T-helper 2 cell treated with Interferon-gamma antibody and Interleukin-4, amounts not matched to agents 5 μg/mL and 100 μg/mL, for 36 hours (primary cell): ENCODE results near the gene CUX1.

ENCODE experiments used
- DNase-seq: peaks from one replicate; pipeline ENCODE4 v3.0.0; 2021; ENCODE audit warnings: low spot score
- H3K27ac Mint-ChIP-seq: one replicate; pipeline ENCODE4 v1.8.0; 2021; ENCODE audit warnings: mild to moderate bottlenecking, mixed read lengths
- H3K27me3 Mint-ChIP-seq: one replicate; pipeline ENCODE4 v1.8.0; 2021; ENCODE audit warnings: low read depth, mixed read lengths
- H3K36me3 Mint-ChIP-seq: one replicate; pipeline ENCODE4 v1.8.0; 2021; ENCODE audit warnings: low read depth, mixed read lengths
- H3K4me1 Mint-ChIP-seq: one replicate; pipeline ENCODE4 v1.8.0; 2021; ENCODE audit warnings: low read depth, mixed read lengths
- H3K4me3 Mint-ChIP-seq: one replicate; pipeline ENCODE4 v1.8.0; 2022; ENCODE audit warnings: mild to moderate bottlenecking, moderate library complexity, mixed read lengths
- H3K9me3 Mint-ChIP-seq: one replicate; pipeline ENCODE4 v1.8.0; 2021; ENCODE audit warnings: mixed read lengths

The CUX1 gene

DNA sequence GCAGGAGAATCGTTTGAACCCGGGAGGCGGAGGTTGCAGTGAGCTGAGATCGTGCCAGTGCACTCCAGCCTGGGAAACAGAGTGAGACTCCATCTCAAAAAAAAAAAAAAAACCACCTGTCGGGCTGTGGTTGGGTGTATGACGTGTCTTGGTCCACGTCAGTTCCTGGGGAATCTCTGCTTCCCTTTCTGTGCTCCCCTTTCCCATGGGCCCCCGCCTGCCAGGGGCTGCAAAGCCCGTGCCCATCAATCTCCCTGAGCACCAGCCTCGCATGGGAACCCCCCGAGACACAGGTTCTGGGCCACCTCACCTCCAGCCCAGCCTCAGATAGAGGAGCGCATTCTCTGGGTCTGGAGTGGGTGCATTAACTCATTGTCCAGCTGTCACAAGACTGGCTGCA, 467.0 kb downstream of the CUX1 start:
- Mint-ChIP-seq H3K4me1 (peaks cover 5% of the 10 kb centered on the region), H3K27ac (no peak overlapping the region), H3K27me3 (peaks cover 21% of the 10 kb centered on the region), H3K4me3 (no peak overlapping the region), H3K36me3 (no peaks in the 10 kb centered on the region), H3K9me3 (no peaks in the 10 kb centered on the region)
- DNase-seq, result no peak

DNA sequence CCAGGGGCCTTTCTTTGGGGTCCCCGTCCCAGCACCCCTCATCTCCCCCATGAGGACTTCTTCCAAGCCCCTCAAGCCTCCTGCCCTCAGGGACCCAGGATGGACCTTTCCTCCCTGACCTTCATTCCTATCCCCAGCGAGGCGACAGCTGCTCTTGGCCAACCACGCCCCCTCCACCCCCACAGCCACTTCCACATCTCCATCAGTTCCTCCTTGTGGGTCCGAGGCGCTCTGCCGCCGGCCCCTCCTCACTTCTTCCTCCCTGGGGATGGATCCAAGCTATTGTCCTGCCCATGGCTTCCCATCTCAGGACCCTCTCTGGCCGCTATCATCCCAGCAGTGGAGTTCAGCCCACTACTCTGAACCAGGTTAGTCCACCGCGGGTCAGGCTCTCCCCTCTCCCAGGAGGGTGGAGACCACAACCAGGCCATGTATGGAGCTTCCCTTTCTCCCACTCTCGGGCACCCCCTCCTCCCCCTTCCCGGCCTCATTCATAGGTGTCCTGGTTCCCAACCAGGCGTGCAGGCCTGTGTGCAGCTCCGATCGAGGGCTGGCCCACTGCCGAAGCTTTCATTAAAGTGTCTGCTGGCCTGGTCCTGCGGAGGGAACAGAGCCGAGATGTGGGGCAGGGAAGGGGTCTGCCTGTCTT, 467.6 kb downstream of the CUX1 start:
- Mint-ChIP-seq H3K27ac (no peak overlapping the region), H3K4me3 (peak overlapping the region; percentile 64), H3K9me3 (no peaks in the 10 kb centered on the region), H3K4me1 (peaks cover 5% of the 10 kb centered on the region), H3K27me3 (peaks cover 24% of the 10 kb centered on the region), H3K36me3 (no peaks in the 10 kb centered on the region)
- no peak for DNase-seq

DNA sequence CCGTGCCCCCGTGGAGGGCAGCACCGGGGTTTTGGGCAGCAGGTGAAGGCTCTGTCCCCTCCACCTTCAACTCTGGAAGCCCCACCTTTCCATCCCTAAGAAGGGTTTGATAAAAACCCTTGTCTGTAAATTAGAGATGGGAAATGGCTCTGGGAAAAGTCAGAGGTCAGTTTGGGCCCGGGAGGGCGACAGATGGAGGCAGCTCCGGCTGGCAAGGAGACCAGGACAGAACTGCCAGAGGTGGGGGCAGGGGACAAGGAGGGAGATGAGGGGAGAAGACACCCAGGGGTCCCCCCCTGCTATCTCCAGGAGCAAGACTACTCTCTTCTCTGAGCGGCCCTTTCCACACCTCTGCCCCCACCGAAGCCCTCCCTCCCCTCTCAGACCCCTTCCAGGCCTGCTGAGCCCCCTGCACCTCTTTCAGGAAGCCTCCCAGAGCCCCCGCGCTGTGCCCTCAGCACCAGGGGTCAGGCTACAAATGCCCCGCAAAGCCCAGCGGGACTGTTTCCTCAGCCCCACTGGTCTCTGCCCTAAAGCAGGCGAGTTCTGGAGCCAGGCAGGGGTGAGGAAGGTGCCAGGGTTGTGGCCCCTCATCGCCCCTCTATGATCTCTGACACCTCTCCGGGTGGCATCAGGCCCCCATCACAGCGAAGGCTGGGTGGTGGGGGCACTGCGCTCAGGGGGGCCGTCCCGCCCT, 468.3 kb downstream of the CUX1 start:
- peaks cover 24% of the 10 kb centered on the region for H3K27me3 Mint-ChIP-seq
- DNase-seq, result no peak
- H3K4me3 Mint-ChIP-seq, result peak overlapping the region; percentile 64
- no peaks in the 10 kb centered on the region for H3K36me3 Mint-ChIP-seq
- H3K27ac Mint-ChIP-seq, result no peak overlapping the region
- H3K4me1 Mint-ChIP-seq, result peaks cover 5% of the 10 kb centered on the region
- H3K9me3 Mint-ChIP-seq, result no peaks in the 10 kb centered on the region

DNA sequence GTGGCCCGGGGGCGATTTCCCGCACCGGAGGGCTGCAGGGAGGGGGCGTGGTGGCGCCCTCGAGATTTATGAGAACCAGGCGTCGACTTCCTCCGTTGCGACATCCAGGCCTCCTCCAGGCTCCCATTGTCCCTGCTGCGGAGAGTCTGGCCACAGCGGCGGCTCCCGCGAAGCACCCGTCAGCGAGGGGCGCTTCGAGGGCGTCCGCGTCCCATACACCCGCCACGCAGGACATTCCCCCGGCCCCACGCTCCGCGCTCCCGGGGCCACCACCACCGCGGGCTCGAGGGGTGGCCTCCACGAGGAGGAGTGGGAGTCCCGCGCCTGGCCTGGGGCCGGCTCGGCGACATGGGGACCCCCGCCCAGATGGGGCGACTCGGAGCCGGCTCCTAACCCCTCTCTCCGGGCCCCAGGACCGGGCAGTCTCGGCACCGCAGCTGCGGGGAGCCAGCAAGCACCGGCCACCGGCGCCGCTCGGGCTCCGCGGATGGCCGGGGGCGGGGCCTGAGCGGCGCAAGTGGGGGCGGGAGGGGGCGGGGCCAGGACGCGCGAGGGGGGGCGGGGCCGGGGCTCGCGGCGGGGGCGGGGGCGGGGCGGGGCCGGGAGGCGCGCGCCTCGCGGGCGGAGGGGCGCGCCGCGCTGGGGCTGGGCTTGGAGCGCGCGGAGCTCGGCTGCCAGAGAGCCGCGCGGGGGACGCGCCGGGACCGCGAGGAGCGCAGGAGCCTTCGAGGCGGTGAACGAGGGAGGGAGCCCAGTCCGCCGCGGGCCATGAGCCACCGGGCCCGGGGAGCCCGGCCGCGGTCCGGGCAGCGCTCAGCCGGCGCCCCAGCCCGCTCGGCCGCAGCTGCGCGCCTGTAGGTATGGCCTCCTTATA, 469.0 kb downstream of the CUX1 start, which contains the start of gene SH2B2:
Gene SH2B2, plus strand, starts transcription at position 632 of the 874 bp plus-strand sequence. CDS start 13,683 bp downstream, outside the sequence.
- peak; percentile 31 for DNase-seq
- no peak within 1 kb of the TSS for H3K27ac Mint-ChIP-seq

DNA sequence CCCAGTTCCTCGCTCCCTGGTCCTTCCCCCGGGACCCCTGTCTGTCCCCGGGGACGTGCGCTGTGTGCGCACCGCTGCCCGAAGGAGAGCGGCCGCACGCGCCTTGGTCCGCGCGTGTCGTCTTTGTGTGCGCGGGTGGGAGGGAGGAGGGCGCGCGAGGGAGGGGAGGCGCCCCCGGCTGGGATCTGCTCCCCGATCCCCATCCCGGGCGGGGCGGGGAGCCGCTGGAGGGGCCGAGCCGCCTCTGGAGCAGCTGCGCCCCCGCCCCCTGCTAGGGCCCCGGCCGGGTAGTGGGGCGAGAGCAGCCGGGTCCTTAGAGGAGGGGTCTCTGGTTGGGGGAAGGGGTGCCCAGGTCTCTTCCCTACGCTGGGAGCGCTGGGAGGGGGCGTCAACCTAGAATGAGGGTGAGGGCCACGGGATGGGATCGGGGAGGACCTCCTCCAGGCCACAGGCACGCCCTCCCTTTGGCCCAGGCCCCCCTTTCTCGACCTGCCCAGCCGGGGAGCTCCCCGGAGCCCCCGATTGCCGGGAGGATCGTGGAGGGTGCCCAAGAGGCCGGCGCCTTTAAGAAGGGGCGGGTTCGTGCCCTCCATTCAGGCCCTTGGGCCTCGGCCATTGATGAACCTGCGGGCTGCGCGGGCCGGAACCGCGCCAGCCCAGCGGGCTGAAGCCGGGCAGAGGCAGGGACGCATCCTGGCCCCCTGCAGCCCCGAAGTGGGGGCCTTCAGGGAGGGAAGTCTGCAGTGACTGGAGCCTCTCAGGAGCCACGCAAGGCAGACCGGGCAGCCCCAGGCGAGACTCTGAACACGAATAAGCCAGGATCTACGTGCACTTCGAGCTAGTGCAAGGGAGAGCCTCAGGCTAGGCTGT, 469.9 kb downstream of the CUX1 start:
- DNase-seq, result no peak
- no peak overlapping the region for H3K27ac Mint-ChIP-seq
- H3K9me3 Mint-ChIP-seq, result no peaks in the 10 kb centered on the region
- H3K4me1 Mint-ChIP-seq, result peaks cover 11% of the 10 kb centered on the region
- H3K36me3 Mint-ChIP-seq, result no peaks in the 10 kb centered on the region
- H3K4me3 Mint-ChIP-seq, result peak overlapping the region; percentile 12
- H3K27me3 Mint-ChIP-seq, result peaks cover 24% of the 10 kb centered on the region

More for the DNA sequence above, 469.0 kb downstream of the CUX1 start, which contains the start of gene SH2B2:
- peaks cover 24% of the 10 kb centered on the region for H3K27me3 Mint-ChIP-seq
- no peaks in the 10 kb centered on the region for H3K9me3 Mint-ChIP-seq
- H3K4me3 Mint-ChIP-seq, result peak within 1 kb of the TSS; percentile 36
- H3K36me3 Mint-ChIP-seq, result no peaks in the 10 kb centered on the region
- peaks cover 6% of the 10 kb centered on the region for H3K4me1 Mint-ChIP-seq

DNA sequence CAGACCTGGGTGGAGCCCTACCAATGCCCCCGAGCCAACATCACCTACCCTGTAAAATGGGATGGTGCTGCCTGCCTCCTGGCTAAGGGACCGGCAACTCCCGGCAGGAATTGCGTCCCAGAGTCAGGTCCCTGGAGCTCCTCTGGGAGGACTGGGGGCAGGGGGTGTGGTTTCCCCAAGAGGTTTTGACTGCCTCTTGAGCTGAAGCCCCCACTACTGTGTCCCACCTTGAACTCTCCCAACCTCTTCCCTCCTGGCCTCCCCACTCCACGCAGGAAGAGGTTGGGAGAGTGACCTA, 470.5 kb downstream of the CUX1 start:
- Mint-ChIP-seq H3K4me1 (peaks cover 11% of the 10 kb centered on the region), H3K4me3 (peak overlapping the region; percentile 12), H3K27ac (no peak overlapping the region), H3K27me3 (peaks cover 24% of the 10 kb centered on the region), H3K36me3 (no peaks in the 10 kb centered on the region), H3K9me3 (no peaks in the 10 kb centered on the region)
- DNase-seq, result no peak

DNA sequence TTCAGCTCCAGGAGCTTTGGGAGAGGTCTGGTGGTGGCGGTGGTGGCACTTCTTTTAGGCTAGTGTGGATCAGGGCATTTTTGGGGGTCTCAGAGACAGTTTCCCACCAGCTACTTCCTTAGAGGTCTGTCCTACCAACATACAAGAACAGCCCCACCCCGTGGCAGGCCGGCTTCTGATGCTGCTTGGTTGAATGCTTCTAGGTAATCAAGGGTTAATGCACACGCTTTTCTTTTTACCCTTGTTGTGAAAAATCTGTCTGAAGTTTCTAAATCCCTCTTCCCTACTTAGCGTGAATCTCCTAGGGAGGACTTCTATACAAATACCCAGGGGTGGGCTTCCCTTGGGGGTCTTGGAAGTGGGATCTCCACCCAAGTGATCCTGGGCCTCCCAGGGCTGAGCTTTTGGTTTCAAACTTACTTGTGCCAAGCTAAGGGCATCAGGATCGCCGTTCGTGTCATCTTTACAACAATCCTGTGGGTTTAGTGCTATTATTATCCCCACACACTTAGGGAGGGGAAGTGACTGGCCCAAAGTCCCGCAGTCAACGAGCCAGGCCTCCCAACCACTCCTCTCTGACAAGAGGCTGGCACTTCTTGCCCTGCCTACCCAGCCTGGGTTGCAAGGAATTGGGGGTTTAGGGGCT, 471.0 kb downstream of the CUX1 start:
- no peak overlapping the region for H3K27ac Mint-ChIP-seq
- no peak for DNase-seq
- H3K4me1 Mint-ChIP-seq, result peaks cover 11% of the 10 kb centered on the region
- H3K36me3 Mint-ChIP-seq, result no peaks in the 10 kb centered on the region
- peaks cover 24% of the 10 kb centered on the region for H3K27me3 Mint-ChIP-seq
- H3K9me3 Mint-ChIP-seq, result no peaks in the 10 kb centered on the region
- H3K4me3 Mint-ChIP-seq, result peak overlapping the region; percentile 52

DNA sequence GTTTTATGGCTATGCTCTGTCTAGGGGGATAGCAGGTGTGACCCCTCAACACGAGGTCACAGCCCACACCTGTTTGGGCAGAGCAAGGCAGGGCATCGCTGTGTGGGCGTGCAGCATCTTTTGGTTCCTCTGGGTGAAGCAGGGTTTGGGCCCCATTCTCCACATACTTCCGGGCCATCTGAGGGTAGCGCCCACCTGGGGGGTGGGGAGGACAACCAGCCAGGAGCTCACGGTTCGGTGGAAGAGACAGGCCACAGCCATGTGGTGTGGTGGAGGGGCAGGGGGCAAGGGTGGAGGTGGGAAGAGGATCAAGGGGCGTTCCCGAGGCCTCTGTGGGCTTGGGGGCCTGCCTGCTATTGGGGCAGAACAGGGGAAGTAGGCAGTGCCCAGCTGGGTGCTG, 471.6 kb downstream of the CUX1 start:
- no peaks in the 10 kb centered on the region for H3K9me3 Mint-ChIP-seq
- DNase-seq, result no peak
- H3K36me3 Mint-ChIP-seq, result no peaks in the 10 kb centered on the region
- peaks cover 24% of the 10 kb centered on the region for H3K27me3 Mint-ChIP-seq
- H3K27ac Mint-ChIP-seq, result no peak overlapping the region
- peaks cover 11% of the 10 kb centered on the region for H3K4me1 Mint-ChIP-seq
- H3K4me3 Mint-ChIP-seq, result no peak overlapping the region

DNA sequence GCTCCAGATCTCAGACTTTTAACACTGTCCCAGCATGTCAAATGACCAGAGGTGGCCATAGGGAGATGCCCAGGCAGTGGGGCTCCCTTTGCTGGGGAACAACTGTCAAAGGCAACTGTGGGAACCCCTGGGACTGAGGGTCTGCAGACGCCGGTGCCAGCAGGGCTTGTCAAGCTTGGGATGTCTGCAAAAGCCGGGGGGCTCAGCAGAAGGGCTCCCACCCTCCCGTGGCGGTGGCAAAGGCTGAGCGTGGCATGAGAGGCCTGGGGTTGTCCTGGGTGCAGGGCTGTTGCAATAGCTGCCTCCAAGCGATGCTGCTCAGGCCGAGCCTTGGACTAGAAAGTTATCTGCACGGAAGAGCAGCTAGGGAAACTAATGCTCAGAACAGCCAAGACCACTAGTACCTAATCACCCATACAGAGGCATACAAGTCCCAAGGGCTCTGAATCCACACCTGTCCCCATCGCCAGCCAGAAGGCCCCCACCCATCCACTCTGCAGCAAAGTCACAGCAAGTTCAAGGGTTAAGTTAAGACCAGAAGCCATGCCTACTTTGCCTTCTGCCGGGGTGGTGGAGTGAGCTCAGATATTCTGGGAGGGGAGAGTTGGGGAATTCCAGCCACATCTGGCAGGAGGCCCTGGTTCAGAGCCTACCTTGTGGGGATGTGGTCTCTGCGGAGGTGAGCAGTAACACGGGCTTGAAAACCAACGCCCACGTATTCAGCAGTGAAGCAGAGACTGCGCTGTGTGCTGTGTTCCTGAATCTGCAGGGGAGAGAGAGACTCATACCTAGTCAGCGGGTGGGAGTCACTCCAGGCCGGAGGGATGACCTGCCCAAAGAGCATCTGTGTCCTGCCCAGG, 473.9 kb downstream of the CUX1 start:
- DNase-seq, result peak; percentile 16
- H3K4me3 Mint-ChIP-seq, result no peak overlapping the region
- peaks cover 6% of the 10 kb centered on the region for H3K4me1 Mint-ChIP-seq
- H3K27me3 Mint-ChIP-seq, result peaks cover 11% of the 10 kb centered on the region
- no peaks in the 10 kb centered on the region for H3K9me3 Mint-ChIP-seq
- no peaks in the 10 kb centered on the region for H3K36me3 Mint-ChIP-seq
- no peak overlapping the region for H3K27ac Mint-ChIP-seq

DNA sequence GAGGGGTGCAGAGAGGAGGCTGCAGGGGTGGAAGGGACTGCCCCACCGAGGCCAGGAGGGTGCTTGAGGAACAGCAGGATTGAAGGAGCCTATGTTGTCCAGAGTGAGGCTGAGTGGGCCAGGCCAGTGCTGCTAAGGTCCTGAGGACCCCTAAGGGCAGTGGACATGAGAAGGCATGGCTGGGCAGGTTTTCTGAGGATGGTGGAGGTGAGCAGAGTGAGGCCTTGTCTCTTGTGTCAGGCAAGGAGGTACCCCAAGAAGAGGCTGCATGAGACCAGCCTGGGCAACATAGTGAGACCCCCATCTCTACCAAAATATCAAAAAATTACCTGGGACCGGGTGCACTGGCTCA, 474.5 kb downstream of the CUX1 start:
- H3K9me3 Mint-ChIP-seq, result no peaks in the 10 kb centered on the region
- no peak for DNase-seq
- H3K4me3 Mint-ChIP-seq, result no peak overlapping the region
- no peak overlapping the region for H3K27ac Mint-ChIP-seq
- peaks cover 11% of the 10 kb centered on the region for H3K27me3 Mint-ChIP-seq
- H3K36me3 Mint-ChIP-seq, result no peaks in the 10 kb centered on the region
- H3K4me1 Mint-ChIP-seq, result peaks cover 6% of the 10 kb centered on the region

DNA sequence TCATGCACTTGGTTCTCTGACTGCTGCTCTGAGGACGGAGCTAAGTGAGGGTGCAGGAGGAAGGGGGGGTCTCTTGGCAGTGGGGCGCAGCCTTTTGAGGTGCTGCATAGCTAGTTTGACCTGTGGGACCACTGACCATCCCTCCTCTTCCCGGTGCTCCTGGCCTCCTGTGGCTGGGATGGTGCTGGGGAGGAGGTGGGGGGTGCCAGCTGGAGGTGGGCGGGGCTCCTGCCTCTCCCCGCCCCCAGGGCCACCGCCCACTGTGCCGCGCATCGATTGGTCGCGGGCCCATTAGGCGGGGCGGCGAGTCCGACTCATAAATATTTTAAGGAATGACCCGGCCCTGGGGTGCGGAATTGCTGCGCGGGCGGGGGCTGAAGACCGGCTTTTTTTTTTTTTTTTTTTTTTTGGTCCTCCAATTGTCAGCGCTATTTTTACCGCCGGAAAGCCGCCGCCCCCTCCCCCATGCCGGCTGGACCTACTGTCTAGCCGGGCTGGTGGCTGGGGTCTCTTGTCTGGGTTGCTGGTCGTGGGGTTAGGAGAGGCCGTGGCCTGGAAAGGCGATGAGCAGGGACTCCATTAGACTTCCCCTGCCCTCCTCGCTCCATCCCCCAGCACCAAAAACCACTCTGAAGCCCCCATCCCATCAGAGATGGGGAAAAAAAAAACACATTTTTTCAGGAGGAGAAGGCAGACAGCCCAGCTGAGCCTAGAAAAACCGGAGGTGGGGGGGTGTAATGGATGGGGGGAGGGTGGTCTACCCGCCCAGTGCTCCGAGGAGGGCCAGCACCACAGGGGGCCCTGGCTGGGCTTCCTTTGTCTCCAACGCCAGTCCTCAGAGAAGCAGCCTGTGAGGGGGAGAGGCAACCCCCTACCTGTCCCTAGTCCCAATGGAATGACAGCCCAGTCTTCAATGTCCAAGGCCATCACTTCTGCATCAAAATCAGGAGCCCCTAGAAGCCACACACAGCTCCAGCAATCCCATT, 475.7 kb downstream of the CUX1 start:
- DNase-seq, result no peak
- H3K4me3 Mint-ChIP-seq, result no peak overlapping the region
- H3K9me3 Mint-ChIP-seq, result no peaks in the 10 kb centered on the region
- H3K36me3 Mint-ChIP-seq, result no peaks in the 10 kb centered on the region
- H3K27ac Mint-ChIP-seq, result no peak overlapping the region
- H3K4me1 Mint-ChIP-seq, result peaks cover 6% of the 10 kb centered on the region
- peaks cover 10% of the 10 kb centered on the region for H3K27me3 Mint-ChIP-seq

DNA sequence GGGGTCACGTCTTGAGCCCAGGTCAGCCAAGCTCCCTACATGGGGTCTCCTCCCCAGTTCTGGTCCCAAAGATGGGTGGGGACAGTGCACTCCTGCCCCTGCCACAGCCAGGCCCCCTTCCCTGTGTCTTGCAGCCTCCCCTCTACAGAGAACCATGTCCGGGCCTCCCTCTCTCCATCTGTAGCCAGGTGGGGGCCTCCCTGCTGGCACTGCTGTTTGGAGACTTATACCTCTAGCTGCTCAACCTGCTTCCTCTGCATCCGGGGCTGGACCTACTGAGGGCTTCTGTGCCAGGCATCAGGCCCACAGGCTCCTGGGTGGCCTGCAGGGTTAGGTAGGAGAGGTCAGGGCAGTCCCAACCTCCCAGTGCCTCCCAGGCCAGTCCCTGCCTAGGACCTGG, 477.2 kb downstream of the CUX1 start:
- Mint-ChIP-seq H3K4me3 (no peak overlapping the region), H3K27me3 (peaks cover 1% of the 10 kb centered on the region), H3K4me1 (peaks cover 6% of the 10 kb centered on the region), H3K27ac (no peak overlapping the region), H3K36me3 (no peaks in the 10 kb centered on the region), H3K9me3 (no peaks in the 10 kb centered on the region)
- no peak for DNase-seq
